Measurements from ENCODE around the gene WDR74.

The WDR74 gene

GRCh38 chr11:62786318-62787004 lies 52.9 kb downstream of the WDR74 start:
- TF ChIP-seq CTCF (IDR thresholded peaks at IDR 0.05; ENCODE audit: low read depth, low read length) = no peak; the same call in none of the 2 replicates
- DNase-seq (ENCODE audit: extremely low read depth, low read depth) = peak; percentile 52
